K562 (cell line): Measurements from ENCODE around the gene NBEA. TPM values are rescaled to one million over a fixed set of nuclear protein-coding genes. Genes with fewer than 3 reads are reported as not detected.

Experiments used
- ATAC-seq: fragments of 200-7000 bp; cut with Tn5 transposase; 3 replicates; pipeline ENCODE4 v1.9.1; 2020; ENCODE audit warnings: moderate library complexity
- BruUV-seq: library from RNA; stranded (reverse); fragments of 400-500 nt; replicated peaks from 2 replicates; lab custom pipeline; 2021; lab: Mats Ljungman, UMichigan
- CTCF ChIA-PET: fragments of 300-600 bp; formaldehyde crosslinking; extraction: SDS; loops from one replicate; lab custom pipeline; 2021; ENCODE audit warnings: low intra/inter-chr PET ratio; lab: Yijun Ruan, JAX
- POLR2A ChIA-PET: fragments of 300-600, 350-650 bp; sonication (Branson Sonifier 250); formaldehyde crosslinking; extraction: SDS; loops from one replicate; lab custom pipeline; 2021; ENCODE audit warnings: antibody characterized with exemption, inconsistent platforms; lab: Yijun Ruan, JAX
- DNase-seq, 4 experiments: peaks; one replicate each; pipeline versions ENCODE4 v3.0.0 to v3.0.0-alpha.2; 2011 to 2018; ENCODE audit warnings: low spot score in 3 of 4, mixed read lengths in 3 of 4; ENCODE audit errors: extremely low read depth in 1 of 4
- FAIRE-seq: peaks from 2 replicates; lab custom pipeline; 2011; peaks lifted over from hg19 to GRCh38; lab: Jason Lieb, UNC
- H2AFZ ChIP-seq: 2 replicates; pipeline ENCODE4 v1.6.0; 2011; ENCODE audit warnings: low read depth, low read length, control low read depth, inconsistent platforms
- H3K27ac ChIP-seq: fragments of 200-600 bp; 3 replicates; pipeline ENCODE4 v1.8.0; 2011; ENCODE audit warnings: low read depth, mild to moderate bottlenecking, control low read depth, inconsistent platforms, low read length, moderate library complexity, mixed read lengths; ENCODE audit errors: extremely low read depth
- H3K27me3 ChIP-seq, 2 experiments: fragments of 300-600 bp in 1 of 2; 2 replicates in 1 of 2; 3 replicates in 1 of 2; pipeline versions ENCODE4 v1.6.0 to v1.8.0; 2011; ENCODE audit warnings: inconsistent platforms in 2 of 2, low read length in 2 of 2, mild to moderate bottlenecking in 1 of 2, mixed read lengths in 1 of 2, moderate library complexity in 1 of 2; ENCODE audit not compliant: control insufficient read depth in 2 of 2, insufficient read depth in 2 of 2
- H3K36me3 ChIP-seq: fragments of 300-600 bp; 3 replicates; pipeline ENCODE4 v1.8.0; 2011; ENCODE audit warnings: mild to moderate bottlenecking, low read length, inconsistent platforms; ENCODE audit not compliant: control insufficient read depth, insufficient read depth
- H3K4me1 ChIP-seq, 2 experiments: fragments of 200-600 bp in 1 of 2; replicated peaks in 1 of 2; 2 replicates in 1 of 2; 3 replicates in 1 of 2; pipeline versions ENCODE4 v1.5.1 to v1.8.0; 2011; ENCODE audit warnings: inconsistent platforms in 2 of 2, low read length in 2 of 2, mild to moderate bottlenecking in 1 of 2, mixed read lengths in 1 of 2, moderate library complexity in 1 of 2; ENCODE audit not compliant: control insufficient read depth in 2 of 2, insufficient read depth in 2 of 2
- H3K4me2 ChIP-seq: 2 replicates; pipeline ENCODE4 v1.6.1; 2011; ENCODE audit warnings: low read length, control low read depth, inconsistent platforms, mixed read lengths; ENCODE audit not compliant: insufficient read depth
- H3K4me3 ChIP-seq: fragments of 200-600 bp; sonication (generic), shearing (Covaris generic); 2 replicates; pipeline ENCODE4 v1.5.1; 2016; ENCODE audit warnings: control low read depth, inconsistent platforms
- H3K79me2 ChIP-seq: fragments of 200-600 bp; 3 replicates; pipeline ENCODE4 v1.8.0; 2011; ENCODE audit warnings: low read length, inconsistent platforms; ENCODE audit not compliant: control insufficient read depth, insufficient read depth
- H3K9ac ChIP-seq, 2 experiments: 2 replicates each; pipeline versions ENCODE4 v1.6.0 to v1.6.1; 2011; ENCODE audit warnings: low read depth in 2 of 2, low read length in 2 of 2, control low read depth in 1 of 2, inconsistent platforms in 1 of 2, mild to moderate bottlenecking in 1 of 2, mixed read lengths in 1 of 2; ENCODE audit not compliant: insufficient read depth in 1 of 2
- H3K9me1 ChIP-seq: one replicate; pipeline ENCODE4 v1.6.0; 2011; ENCODE audit warnings: inconsistent platforms, mild to moderate bottlenecking, low read length, moderate library complexity; ENCODE audit not compliant: control insufficient read depth, insufficient read depth
- H3K9me3 ChIP-seq: replicated peaks from 2 replicates; pipeline ENCODE4 v1.5.1; 2011; ENCODE audit warnings: low read depth, low read length, inconsistent platforms; ENCODE audit not compliant: control insufficient read depth, insufficient read depth
- H4K20me1 ChIP-seq: replicated peaks from 2 replicates; pipeline ENCODE4 v1.6.1; 2011; ENCODE audit warnings: low read length, inconsistent platforms, mixed read lengths; ENCODE audit not compliant: control insufficient read depth, insufficient read depth
- ZNF224 ChIP-seq: sonication (generic); formaldehyde crosslinking; IDR thresholded peaks from 2 replicates; pipeline ENCODE4 v1.8.0; 2022; ENCODE audit warnings: mild to moderate bottlenecking, missing genetic modification reagents
- ZNF239 ChIP-seq: fragments of 250-450 bp; sonication (Bioruptor Pico); IDR thresholded peaks from 2 replicates; pipeline ENCODE4 v1.4.0; 2020; ENCODE audit warnings: mild to moderate bottlenecking
- WGBS: fragments of 100-300 bp; shearing (Covaris generic); methylation state at CpG from one replicate; pipeline ENCODE4 v1.1.6; 2016; ENCODE audit warnings: low coverage, mixed read lengths; ENCODE audit not compliant: insufficient coverage; ENCODE audit errors: missing lambda C conversion rate; 5-methylcytosine and 5-hydroxymethylcytosine counted together
- in situ Hi-C: fragments of 300-500 bp; cut with MboI; formaldehyde crosslinking; loops from 4 replicates; pipeline ENCODE4 v1.15.0; 2018; ENCODE audit warnings: inconsistent platforms, mixed read lengths
- intact Hi-C: fragments of 100-400 bp; cut with micrococcal nuclease; formaldehyde crosslinking; loops from 2 replicates; pipeline ENCODE4 v1.14.2; 2022
- polyA plus RNA-seq, 8 experiments: library from polyadenylated mRNA; depleted of rRNA in 4 of 8; stranded (reverse) in 5 of 8; unstranded in 3 of 8; fragments of >200 nt; fragmentation: Nextera tagmentation in 2 of 8; fragmentation: Illumina TruSeq in 1 of 8; extraction: Ambion mirVana in 2 of 8; extraction: Trizol in 1 of 8; gene quantifications; 2 replicates each; pipeline versions ENCODE4 v1.2.1 to v1.2.3, GENCODE V29; 2011 to 2014; ENCODE audit warnings: inconsistent platforms in 1 of 8, missing spikeins in 1 of 8
- total RNA-seq, 7 experiments: library from RNA; depleted of rRNA in 6 of 7; stranded (reverse); fragments of >200 nt in 6 of 7; fragmentation: Illumina TruSeq in 2 of 7; extraction: Trizol in 2 of 7; gene quantifications; 2 replicates each; pipeline versions ENCODE4 v1.2.1 to v1.2.3, GENCODE V29; 2011 to 2021; ENCODE audit warnings: low replicate concordance in 1 of 7
- TF ChIP-seq, protein P1 (sequence below), 2 experiments: fragments of 450-650 bp in 1 of 2; IDR thresholded peaks; 2 replicates each; pipeline ENCODE4 v1.6.1; 2011 to 2017; ENCODE audit warnings: low read depth in 2 of 2, antibody characterized with exemption in 1 of 2, borderline replicate concordance in 1 of 2, low read length in 1 of 2, mild to moderate bottlenecking in 1 of 2, mixed read lengths in 1 of 2; ENCODE audit not compliant: control insufficient read depth in 1 of 2

Gene NBEA
- total and polyA plus RNA-seq, 9 of the 15 experiments (the other 6 are each of a cell fraction or from before 2014, with no cell fraction given) = 0.03 to 0.94 (median 0.05) TPM; not detected in 2

DNA sequence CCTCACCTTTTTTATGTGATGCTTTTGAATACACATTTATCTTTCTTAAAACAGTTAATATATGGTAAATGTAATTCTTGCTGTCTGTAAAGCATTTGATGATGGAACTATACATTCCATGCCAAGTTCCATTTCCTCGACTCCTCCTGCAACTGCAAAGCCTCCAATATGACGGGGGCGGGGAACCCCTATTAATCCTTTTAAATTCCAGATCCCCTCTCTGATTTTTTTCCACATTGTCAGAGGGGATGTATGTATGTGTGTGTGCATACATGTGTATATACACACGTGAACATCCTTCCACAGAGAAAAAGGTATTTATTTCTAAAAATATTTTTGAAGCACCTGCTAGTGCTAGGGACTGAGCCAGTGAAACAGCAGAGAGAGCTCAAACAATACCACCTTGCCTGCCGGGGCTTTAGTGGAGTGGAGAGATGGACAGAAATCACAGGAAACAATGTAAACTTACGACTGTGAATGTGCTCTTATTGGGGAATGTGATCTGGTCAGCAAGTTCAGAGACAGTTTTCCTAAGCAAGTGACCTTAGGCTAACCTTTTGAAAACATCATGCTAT is 559.7 kb downstream of the NBEA start:
- intact Hi-C loops (no loop called here), in situ Hi-C loops (no loop called here)
- H3K27ac ChIP-seq = no peak overlapping the region
- no peaks in the 10 kb centered on the region for H3K9me1 ChIP-seq
- no peak overlapping the region for H2AFZ ChIP-seq
- no peaks in the 10 kb centered on the region for H3K79me2 ChIP-seq
- H4K20me1 ChIP-seq = no peaks in the 10 kb centered on the region
- TF ChIP-seq ZNF224 (CRISPR knock-in tag) (no peak), ZNF239 (CRISPR knock-in tag) (no peak)
- TF ChIP-seq, protein P1, sequence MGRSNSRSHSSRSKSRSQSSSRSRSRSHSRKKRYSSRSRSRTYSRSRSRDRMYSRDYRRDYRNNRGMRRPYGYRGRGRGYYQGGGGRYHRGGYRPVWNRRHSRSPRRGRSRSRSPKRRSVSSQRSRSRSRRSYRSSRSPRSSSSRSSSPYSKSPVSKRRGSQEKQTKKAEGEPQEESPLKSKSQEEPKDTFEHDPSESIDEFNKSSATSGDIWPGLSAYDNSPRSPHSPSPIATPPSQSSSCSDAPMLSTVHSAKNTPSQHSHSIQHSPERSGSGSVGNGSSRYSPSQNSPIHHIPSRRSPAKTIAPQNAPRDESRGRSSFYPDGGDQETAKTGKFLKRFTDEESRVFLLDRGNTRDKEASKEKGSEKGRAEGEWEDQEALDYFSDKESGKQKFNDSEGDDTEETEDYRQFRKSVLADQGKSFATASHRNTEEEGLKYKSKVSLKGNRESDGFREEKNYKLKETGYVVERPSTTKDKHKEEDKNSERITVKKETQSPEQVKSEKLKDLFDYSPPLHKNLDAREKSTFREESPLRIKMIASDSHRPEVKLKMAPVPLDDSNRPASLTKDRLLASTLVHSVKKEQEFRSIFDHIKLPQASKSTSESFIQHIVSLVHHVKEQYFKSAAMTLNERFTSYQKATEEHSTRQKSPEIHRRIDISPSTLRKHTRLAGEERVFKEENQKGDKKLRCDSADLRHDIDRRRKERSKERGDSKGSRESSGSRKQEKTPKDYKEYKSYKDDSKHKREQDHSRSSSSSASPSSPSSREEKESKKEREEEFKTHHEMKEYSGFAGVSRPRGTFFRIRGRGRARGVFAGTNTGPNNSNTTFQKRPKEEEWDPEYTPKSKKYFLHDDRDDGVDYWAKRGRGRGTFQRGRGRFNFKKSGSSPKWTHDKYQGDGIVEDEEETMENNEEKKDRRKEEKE (IDR thresholded peaks at IDR 0.05; ENCODE audit: borderline replicate concordance in 1 of 2, control insufficient read depth in 1 of 2, low read depth in 2 of 2, low read length in 1 of 2) = no peak
- CTCF ChIA-PET = no interaction called here
- DNase-seq = no peak
- WGBS = 0% methylated on average over 6 of the region's 6 CpGs
- H3K4me2 ChIP-seq = no peak overlapping the region
- H3K36me3 ChIP-seq = no peaks in the 10 kb centered on the region
- no peaks in the 10 kb centered on the region for H3K4me1 ChIP-seq
- ATAC-seq = no peak
- H3K9me3 ChIP-seq = no peaks in the 10 kb centered on the region
- POLR2A ChIA-PET = no interaction called here
- no peak overlapping the region for H3K9ac ChIP-seq
- no TSS peak for BruUV-seq
- H3K4me3 ChIP-seq = no peak overlapping the region
- H3K27me3 ChIP-seq = no peaks in the 10 kb centered on the region
- no peak for FAIRE-seq
